Stimulated activated CD4-positive, alpha-beta T cell treated with anti-CD3 and anti-CD28 coated beads, Interleukin-4, amount 100 ng/mL, for 1 hour (primary cell): ENCODE data around the gene ARFGEF2.

Experiments
- DNase-seq: peaks from one replicate; pipeline ENCODE4 v3.0.0-alpha.2; 2020

Gene ARFGEF2

GRCh38 chr20:48899881-48900280 is 21.6 kb upstream of the ARFGEF2 start:
- DNase-seq, result no peak

- DNase-seq, result no peak
Measured at GRCh38 chr20:48901326-48901725, 20.2 kb upstream of the ARFGEF2 start.

GRCh38 chr20:48903705-48904104 is 17.8 kb upstream of the ARFGEF2 start:
- no peak for DNase-seq

- DNase-seq, result peak; percentile 66
Measured at GRCh38 chr20:48904566-48905296, 16.8 kb upstream of the ARFGEF2 start.

- DNase-seq, result no peak
Measured at GRCh38 chr20:48905297-48905647, 16.2 kb upstream of the ARFGEF2 start.

GRCh38 chr20:48906221-48906877 is 15.2 kb upstream of the ARFGEF2 start:
- no peak for DNase-seq

GRCh38 chr20:48908656-48909319 is 12.7 kb upstream of the ARFGEF2 start:
- no peak for DNase-seq

GRCh38 chr20:48909910-48910309 is 11.6 kb upstream of the ARFGEF2 start:
- DNase-seq, result no peak

- DNase-seq, result no peak
Measured at GRCh38 chr20:48910347-48910781, 11.1 kb upstream of the ARFGEF2 start.

- DNase-seq, result no peak
Measured at GRCh38 chr20:48912065-48912464, 9.4 kb upstream of the ARFGEF2 start.

- DNase-seq, result no peak
Measured at GRCh38 chr20:48916699-48917098, 4.8 kb upstream of the ARFGEF2 start.

- no peak for DNase-seq
Measured at GRCh38 chr20:48919336-48919881, 2.1 kb upstream of the ARFGEF2 start.

- DNase-seq, result no peak
Measured at GRCh38 chr20:48919882-48920526, 1.5 kb upstream of the ARFGEF2 start.

- no peak for DNase-seq
Measured at GRCh38 chr20:48920527-48921167, 864 bp upstream of the ARFGEF2 start.

GRCh38 chr20:48921883-48922820 is 641 bp downstream of the ARFGEF2 start:
- no peak for DNase-seq

- DNase-seq, result no peak
Measured at GRCh38 chr20:48923149-48923718, 1.7 kb downstream of the ARFGEF2 start.

- DNase-seq, result no peak
Measured at GRCh38 chr20:48924756-48925109, 3.2 kb downstream of the ARFGEF2 start.

GRCh38 chr20:48926267-48926666 is 4.8 kb downstream of the ARFGEF2 start:
- DNase-seq, result no peak

- no peak for DNase-seq
Measured at GRCh38 chr20:48926821-48927220, 5.3 kb downstream of the ARFGEF2 start.

GRCh38 chr20:48928832-48929725 is 7.6 kb downstream of the ARFGEF2 start:
- no peak for DNase-seq
